Stimulated activated naive CD8-positive, alpha-beta T cell treated with anti-CD3 and anti-CD28 coated beads, Interleukin-15, Interleukin-2, amounts not matched to agents 100 ng/mL and 50 ng/mL, for 24 hours (primary cell): ENCODE data around the gene STUM.
"Not testable (repeated sequence)": the region's sequence is repeated elsewhere in the genome, so short reads cannot be mapped to it uniquely, and the experiment has no call there.

Experiments
- H3K27ac Mint-ChIP-seq: one replicate; pipeline ENCODE4 v1.8.0; 2021; ENCODE audit warnings: mild to moderate bottlenecking, mixed read lengths
- H3K27me3 Mint-ChIP-seq: one replicate; pipeline ENCODE4 v1.8.0; 2021; ENCODE audit warnings: mixed read lengths
- H3K36me3 Mint-ChIP-seq: one replicate; pipeline ENCODE4 v1.8.0; 2021; ENCODE audit warnings: low read depth, mixed read lengths
- H3K4me1 Mint-ChIP-seq: one replicate; pipeline ENCODE4 v1.8.0; 2021; ENCODE audit warnings: low read depth, mixed read lengths
- H3K4me3 Mint-ChIP-seq: one replicate; pipeline ENCODE4 v1.8.0; 2021; ENCODE audit warnings: mild to moderate bottlenecking, mixed read lengths
- H3K9me3 Mint-ChIP-seq: one replicate; pipeline ENCODE4 v1.8.0; 2021; ENCODE audit warnings: mixed read lengths

The STUM gene

DNA sequence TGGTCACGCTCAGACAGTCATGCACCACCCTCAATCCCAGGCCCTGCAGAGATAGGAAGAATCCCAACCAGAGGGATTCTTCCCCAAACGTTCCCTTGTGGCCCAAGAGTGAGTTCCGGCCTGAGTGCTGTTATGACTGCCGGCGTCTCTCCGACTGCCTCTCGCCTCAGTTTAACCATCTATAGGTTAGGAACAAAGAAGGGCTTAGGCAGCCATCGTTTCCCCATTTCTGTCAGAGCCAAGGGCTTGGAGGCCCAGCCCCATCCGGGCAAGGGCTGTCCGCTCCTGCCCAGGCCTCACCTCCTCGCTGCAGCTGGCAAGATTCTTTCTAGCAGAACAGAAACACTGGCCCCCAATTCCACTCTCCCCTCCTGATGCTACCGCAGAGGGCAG, 58.7 kb downstream of the STUM start:
- Mint-ChIP-seq H3K9me3 (no peaks in the 10 kb centered on the region), H3K4me1 (no peaks in the 10 kb centered on the region), H3K27ac (no peak overlapping the region)

DNA sequence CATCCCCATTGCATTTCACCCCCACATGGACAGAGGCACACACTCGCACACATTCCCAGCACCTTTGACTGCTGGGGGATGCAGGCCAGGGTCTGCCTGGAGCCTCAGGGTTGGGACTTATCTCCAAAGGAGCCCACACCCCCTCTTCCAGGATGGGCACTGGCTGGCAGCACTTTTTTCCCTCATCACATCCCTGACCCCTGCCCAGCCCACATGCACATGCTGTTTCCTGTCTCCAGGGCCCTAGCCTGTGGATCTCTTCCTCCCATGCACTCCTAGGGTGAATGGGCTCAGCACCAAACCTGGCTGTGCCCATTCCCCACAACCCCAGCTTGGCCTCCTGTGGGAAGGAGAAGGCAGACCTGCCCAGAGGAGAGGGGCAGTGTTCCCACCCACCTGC, 59.3 kb downstream of the STUM start:
- Mint-ChIP-seq H3K4me3 (no peak overlapping the region), H3K9me3 (no peaks in the 10 kb centered on the region), H3K27ac (no peak overlapping the region), H3K4me1 (no peaks in the 10 kb centered on the region), H3K36me3 (no peaks in the 10 kb centered on the region), H3K27me3 (peaks cover 9% of the 10 kb centered on the region)

More for the DNA sequence above, 58.7 kb downstream of the STUM start:
- Mint-ChIP-seq H3K4me3 (no peak overlapping the region), H3K27me3 (peaks cover 9% of the 10 kb centered on the region), H3K36me3 (no peaks in the 10 kb centered on the region)

DNA sequence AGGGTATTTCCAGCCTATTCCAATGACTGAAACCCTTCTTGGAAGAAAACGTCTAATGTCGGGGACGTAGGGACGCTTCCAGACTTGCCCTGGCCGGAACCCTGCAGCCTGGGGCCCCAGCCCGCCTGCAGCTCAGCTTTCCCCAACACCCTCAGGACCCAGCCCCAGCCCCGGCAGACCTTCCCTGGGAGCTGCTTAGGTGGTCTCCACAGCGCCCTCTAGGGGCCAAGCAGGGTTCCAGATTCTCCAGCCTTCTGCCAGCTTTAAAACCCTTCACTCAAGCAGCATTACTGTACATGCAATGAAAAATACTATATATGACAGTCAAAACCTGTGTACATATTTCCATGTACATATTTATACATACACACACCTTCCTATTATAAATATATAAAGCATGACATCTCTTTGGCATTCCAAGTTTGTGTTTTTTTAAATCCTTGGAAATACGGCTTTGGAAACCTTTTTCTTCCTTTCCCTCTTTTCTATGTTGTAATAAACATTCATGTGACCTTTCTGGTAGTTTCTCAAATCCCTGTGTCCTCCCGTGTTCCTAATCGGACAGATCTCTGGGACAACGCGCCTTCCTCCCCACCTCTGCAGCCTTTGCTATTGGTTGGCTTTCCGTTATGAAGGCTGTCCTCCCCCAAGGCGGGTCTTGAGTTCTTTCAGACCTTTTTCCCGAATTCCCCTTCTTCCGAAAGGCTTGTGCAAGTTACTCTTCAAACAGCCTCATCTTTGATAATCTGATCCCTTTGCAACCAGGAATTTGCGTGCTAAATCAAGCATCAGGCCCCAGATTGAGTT, 60.3 kb downstream of the STUM start:
- H3K9me3 Mint-ChIP-seq = no peaks in the 10 kb centered on the region
- H3K36me3 Mint-ChIP-seq = no peaks in the 10 kb centered on the region
- H3K4me3 Mint-ChIP-seq = no peak overlapping the region
- peaks cover 9% of the 10 kb centered on the region for H3K27me3 Mint-ChIP-seq
- no peak overlapping the region for H3K27ac Mint-ChIP-seq
- no peaks in the 10 kb centered on the region for H3K4me1 Mint-ChIP-seq

DNA sequence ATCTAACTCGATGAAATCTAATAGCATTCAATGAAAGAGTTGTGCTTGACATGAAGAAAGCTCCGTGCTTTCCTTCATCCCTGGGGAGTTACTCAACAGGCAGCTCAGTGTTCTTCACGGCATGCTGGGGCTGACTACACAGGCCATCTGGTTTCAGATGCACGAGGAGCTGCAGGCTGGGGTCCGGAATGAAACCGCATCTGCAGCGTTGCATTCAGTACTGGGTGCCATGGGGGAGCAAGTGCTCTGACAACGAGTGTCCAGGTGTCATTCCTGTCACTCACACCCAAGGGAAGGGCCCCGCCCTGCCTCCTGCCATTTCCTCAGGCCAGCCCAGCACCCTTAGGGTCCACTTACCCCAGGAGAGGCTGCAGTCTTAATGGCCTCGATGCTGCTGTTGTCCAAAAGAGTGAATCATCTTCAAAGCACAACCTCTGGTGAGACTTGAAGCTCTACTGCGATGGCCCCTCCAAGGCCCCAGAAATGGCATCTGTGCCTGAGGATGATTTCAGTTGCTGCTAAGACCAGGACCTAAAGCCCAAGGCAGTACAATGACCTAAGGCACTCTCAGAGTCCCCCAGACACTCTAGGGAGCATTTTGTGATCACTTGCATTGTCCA, 61.4 kb downstream of the STUM start:
- Mint-ChIP-seq H3K36me3 (no peaks in the 10 kb centered on the region), H3K4me1 (no peaks in the 10 kb centered on the region), H3K9me3 (no peaks in the 10 kb centered on the region), H3K27me3 (peaks cover 9% of the 10 kb centered on the region), H3K27ac (no peak overlapping the region), H3K4me3 (no peak overlapping the region)

DNA sequence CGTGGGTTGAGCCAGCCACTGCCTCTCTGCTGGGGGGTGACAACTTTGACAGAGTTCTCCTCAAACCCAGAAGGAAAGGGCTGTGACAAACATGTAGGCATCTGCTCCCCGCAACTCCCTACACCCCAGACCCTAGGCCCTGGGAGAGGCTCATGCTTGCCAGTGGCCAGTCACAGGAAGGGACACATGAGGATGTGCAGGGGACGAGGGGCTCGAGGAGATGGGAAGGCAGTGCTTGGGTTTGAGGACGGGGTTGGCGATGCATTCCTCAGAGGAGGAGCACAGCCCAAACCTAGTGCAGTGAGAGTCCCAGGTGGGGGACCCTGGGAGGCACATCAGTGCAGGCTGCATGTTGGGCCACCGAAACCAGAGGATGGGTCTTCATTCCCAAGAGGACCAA, 62.1 kb downstream of the STUM start:
- H3K36me3 Mint-ChIP-seq = no peaks in the 10 kb centered on the region
- no peaks in the 10 kb centered on the region for H3K9me3 Mint-ChIP-seq
- no peaks in the 10 kb centered on the region for H3K4me1 Mint-ChIP-seq
- H3K27me3 Mint-ChIP-seq = peaks cover 9% of the 10 kb centered on the region
- no peak overlapping the region for H3K27ac Mint-ChIP-seq
- no peak overlapping the region for H3K4me3 Mint-ChIP-seq

DNA sequence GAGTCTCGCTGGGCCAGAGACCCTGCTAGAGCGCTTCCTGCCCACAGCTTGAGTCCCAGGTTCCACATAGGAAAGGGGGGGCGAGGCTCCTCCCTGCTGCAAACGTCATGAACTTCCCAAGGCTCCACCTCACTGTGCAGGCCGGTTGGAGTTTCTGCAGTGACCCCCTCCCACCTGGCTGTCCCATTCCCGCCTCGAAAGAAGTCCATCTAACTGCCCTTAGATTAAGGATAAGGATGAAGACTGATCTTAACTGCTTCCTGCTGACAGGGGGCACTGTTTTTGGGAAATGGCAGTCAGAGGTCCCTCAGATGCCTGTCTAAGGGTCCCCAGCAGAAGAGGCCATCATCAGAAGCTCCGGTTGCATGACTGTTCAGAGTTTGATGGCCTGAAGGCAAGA, 62.7 kb downstream of the STUM start:
- Mint-ChIP-seq H3K36me3 (no peaks in the 10 kb centered on the region), H3K4me1 (no peaks in the 10 kb centered on the region), H3K27me3 (peaks cover 9% of the 10 kb centered on the region), H3K4me3 (no peak overlapping the region), H3K27ac (no peak overlapping the region), H3K9me3 (no peaks in the 10 kb centered on the region)

DNA sequence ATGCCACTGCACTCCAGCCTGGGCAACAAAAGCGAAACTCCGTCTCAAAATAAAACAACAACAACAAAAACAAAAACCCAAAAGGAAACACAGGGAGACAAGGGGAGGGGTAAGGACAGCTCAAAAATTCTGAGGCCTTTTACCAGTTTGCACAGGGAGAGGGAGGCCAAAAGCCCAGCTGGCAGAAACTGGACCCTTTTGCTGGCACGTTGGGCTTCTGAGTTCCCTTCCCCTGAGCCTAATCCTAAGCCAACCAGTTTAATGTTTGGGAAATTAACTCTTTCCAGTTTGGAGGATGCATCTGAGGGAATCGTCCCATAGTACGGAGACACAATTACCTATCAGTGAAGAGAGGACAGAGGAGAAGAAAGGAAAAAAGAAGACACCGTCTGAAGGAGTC, 63.4 kb downstream of the STUM start:
- not testable (repeated sequence) for H3K27ac Mint-ChIP-seq, H3K27me3 Mint-ChIP-seq, H3K4me1 Mint-ChIP-seq, H3K36me3 Mint-ChIP-seq, H3K9me3 Mint-ChIP-seq, H3K4me3 Mint-ChIP-seq

DNA sequence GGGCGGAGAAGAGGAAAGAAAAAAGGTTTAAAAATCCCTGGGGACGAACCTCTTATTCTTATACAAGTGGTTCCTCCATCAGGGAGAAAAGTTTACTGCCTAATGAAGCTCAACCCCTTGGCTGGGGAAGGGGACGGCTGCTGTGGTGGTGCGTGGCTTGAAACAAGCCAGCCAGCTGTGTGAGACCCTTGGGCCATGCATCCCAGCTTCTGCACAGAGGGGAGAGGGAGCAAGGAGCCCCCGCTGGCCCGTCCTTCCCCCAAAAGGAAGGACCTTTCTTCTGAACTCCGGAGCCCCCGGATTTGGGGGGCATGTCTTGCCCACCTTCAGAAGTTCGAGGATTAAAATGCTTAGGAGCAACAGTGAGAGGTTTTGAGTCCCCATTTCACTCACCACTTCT, 67.3 kb downstream of the STUM start:
- H3K27ac Mint-ChIP-seq = no peak overlapping the region
- no peaks in the 10 kb centered on the region for H3K36me3 Mint-ChIP-seq
- no peak overlapping the region for H3K4me3 Mint-ChIP-seq
- no peaks in the 10 kb centered on the region for H3K4me1 Mint-ChIP-seq
- H3K27me3 Mint-ChIP-seq = no peaks in the 10 kb centered on the region
- no peaks in the 10 kb centered on the region for H3K9me3 Mint-ChIP-seq

DNA sequence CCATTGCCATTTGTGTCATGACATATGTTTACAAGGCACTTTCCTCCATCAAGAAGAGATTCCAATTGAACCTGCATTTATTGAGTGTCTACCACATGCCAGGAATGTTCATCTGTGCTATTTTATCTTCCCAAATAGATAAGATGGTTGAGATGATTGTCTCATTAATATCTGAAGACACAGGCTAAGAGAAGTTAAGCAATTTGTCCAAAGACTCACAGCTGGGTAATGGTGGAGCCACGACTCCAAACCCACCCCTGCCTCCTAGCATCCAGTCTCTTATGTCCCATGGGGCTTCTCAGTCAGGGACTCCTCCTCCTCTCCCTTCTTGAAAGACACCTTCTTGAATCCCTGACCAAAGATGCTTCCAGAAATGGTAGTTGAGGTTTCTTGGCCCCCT, 68.1 kb downstream of the STUM start:
- no peak overlapping the region for H3K27ac Mint-ChIP-seq
- H3K36me3 Mint-ChIP-seq = no peaks in the 10 kb centered on the region
- no peak overlapping the region for H3K4me3 Mint-ChIP-seq
- H3K9me3 Mint-ChIP-seq = no peaks in the 10 kb centered on the region
- no peaks in the 10 kb centered on the region for H3K4me1 Mint-ChIP-seq
- no peaks in the 10 kb centered on the region for H3K27me3 Mint-ChIP-seq

DNA sequence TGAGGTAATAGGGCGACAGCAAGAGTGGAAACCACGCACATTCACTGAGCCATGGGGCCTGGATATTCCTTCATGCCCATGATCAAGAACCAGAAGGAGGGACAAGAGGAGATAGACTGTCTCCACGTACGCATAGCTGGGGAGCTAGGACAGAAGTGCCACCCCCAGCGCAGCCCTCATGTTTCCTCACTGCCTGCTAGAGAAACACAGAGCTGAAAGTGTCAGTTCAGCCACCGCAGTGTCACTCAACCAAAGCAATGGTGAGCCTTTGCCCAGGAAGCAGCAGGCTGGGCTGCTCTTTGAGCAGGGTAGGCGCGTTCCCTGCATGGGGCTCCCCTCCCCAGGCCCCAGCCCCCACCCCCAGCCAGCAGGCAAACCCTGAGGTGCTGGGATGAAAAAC, 68.5 kb downstream of the STUM start:
- Mint-ChIP-seq H3K9me3 (no peaks in the 10 kb centered on the region), H3K27me3 (no peaks in the 10 kb centered on the region), H3K27ac (no peak overlapping the region), H3K36me3 (no peaks in the 10 kb centered on the region), H3K4me3 (no peak overlapping the region), H3K4me1 (no peaks in the 10 kb centered on the region)

DNA sequence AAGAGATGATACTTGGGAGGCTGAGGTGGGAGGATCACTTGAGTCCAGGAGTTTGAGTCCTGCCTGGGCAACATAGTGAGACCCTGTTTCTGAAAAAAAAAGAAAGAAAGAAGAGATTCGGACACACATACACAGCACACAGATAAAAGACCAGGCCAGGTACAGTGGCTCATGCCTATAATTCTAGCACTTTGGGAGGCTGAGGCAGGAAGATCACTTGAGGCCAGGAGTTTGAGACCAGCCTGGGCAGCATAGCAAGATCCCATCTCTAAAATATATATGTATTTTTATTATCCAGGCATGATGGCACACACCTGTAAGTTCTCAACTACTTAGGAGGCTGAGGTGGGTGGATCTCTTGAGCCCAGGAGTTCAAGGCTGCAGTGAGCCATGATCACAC, 69.2 kb downstream of the STUM start:
- not testable (repeated sequence) for H3K4me1 Mint-ChIP-seq, H3K4me3 Mint-ChIP-seq, H3K9me3 Mint-ChIP-seq, H3K27me3 Mint-ChIP-seq, H3K36me3 Mint-ChIP-seq, H3K27ac Mint-ChIP-seq

DNA sequence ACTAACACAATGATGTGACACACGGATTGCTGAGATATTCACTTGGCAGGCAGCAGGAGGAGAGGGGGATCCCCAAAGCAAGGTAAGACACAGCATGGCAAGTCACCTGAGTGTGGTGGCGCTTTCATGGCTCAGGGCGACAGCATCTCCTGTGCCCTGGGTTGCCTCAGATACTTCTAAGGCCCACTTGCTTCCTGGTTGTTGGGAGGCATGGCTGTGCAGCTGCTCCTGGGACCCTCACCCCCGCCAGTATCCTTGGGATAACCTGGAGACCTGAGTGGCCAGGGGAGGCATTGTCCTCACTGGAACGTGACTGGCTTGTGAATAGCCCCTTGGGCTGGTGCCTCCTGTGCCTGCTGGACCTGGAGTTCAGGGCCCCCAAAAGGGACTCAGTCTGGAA, 69.8 kb downstream of the STUM start:
- H3K27me3 Mint-ChIP-seq = no peaks in the 10 kb centered on the region
- no peaks in the 10 kb centered on the region for H3K36me3 Mint-ChIP-seq
- H3K4me1 Mint-ChIP-seq = no peaks in the 10 kb centered on the region
- H3K4me3 Mint-ChIP-seq = no peak overlapping the region
- no peak overlapping the region for H3K27ac Mint-ChIP-seq
- no peaks in the 10 kb centered on the region for H3K9me3 Mint-ChIP-seq

DNA sequence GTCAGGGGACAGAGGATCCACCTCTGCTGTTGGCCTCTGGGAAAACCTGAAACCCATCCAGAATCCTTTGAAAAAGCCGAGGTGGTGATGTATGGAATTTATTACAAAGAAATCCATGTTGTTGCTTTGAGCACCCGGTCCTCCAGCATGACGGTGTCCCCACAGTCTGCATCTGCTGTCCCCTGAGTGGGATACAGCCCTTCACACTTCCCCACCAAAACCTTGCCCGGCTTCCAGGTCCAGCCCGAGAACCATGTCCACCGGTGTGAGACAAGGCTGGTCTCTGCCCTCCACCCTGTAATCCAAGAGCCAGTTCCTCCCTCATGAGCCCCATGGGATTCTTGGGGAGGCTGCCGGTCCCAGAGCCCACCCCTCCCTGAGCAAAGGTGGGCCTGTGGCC, 70.5 kb downstream of the STUM start:
- no peak overlapping the region for H3K4me3 Mint-ChIP-seq
- H3K27ac Mint-ChIP-seq = no peak overlapping the region
- no peaks in the 10 kb centered on the region for H3K4me1 Mint-ChIP-seq
- no peaks in the 10 kb centered on the region for H3K9me3 Mint-ChIP-seq
- H3K36me3 Mint-ChIP-seq = no peaks in the 10 kb centered on the region
- no peaks in the 10 kb centered on the region for H3K27me3 Mint-ChIP-seq

DNA sequence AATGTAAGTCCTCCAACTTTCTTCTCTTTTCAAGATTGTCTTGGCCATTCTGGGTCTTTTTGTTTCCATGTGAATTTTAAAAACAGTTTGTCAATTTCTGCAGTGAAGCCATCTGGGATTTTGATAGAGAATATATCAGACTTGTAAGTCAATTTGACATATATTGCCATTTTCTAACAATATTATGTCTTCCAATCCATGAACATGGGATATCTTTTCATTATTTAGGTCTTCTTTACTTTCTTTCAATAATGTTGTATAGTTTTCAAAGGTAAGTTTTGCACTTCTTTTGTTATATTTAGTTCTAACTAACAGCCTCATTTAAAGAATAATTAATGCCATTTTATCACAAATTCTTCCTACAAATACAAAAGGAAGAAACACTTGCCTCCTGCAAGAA, 73.4 kb downstream of the STUM start:
- no peak overlapping the region for H3K4me3 Mint-ChIP-seq
- H3K27me3 Mint-ChIP-seq = no peaks in the 10 kb centered on the region
- H3K27ac Mint-ChIP-seq = no peak overlapping the region
- H3K36me3 Mint-ChIP-seq = no peaks in the 10 kb centered on the region
- H3K9me3 Mint-ChIP-seq = no peaks in the 10 kb centered on the region
- H3K4me1 Mint-ChIP-seq = peaks cover 12% of the 10 kb centered on the region

DNA sequence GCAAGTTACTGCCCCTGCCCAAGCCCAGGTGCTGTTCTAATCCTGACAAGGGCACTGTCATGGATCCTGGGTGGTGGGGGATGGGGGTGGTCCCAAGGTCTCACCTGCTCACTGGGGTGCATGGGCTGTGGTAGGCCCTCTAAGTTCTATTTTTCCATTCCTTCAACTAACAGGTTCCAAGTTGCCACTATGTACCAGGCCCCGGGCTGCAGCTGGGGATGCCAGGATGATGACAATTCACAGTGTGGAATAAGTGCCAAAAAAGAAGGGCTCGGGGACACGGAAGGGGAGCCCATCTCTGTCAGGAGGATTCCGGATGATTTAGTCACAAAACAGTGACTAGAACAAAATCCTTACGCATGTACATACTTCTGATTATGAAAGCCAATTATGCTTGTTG, 76.0 kb downstream of the STUM start:
- H3K27ac Mint-ChIP-seq = no peak overlapping the region
- peaks cover 29% of the 10 kb centered on the region for H3K4me1 Mint-ChIP-seq
- no peaks in the 10 kb centered on the region for H3K9me3 Mint-ChIP-seq
- no peak overlapping the region for H3K4me3 Mint-ChIP-seq
- no peaks in the 10 kb centered on the region for H3K27me3 Mint-ChIP-seq
- no peaks in the 10 kb centered on the region for H3K36me3 Mint-ChIP-seq

DNA sequence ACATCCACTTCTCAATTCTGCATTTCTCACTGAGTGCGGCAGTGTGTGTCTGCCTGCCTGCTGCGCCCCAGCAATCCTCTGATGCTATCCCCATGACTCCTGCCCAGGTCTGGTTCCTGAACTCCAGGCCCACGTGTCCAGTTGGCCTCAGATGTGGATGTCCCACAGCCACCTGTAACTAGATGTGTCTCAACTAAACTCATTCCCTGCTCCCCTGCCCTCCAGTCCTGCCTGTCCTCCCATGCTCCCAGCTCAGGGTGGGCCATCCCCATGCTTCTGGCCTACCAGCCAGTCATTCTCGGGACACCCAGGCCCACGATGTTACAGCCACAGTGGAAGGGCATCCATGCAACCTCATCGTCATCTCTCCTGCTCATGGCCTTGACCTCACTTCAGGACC, 76.8 kb downstream of the STUM start:
- H3K4me3 Mint-ChIP-seq = no peak overlapping the region
- H3K27me3 Mint-ChIP-seq = no peaks in the 10 kb centered on the region
- peak overlapping the region; percentile 17 for H3K27ac Mint-ChIP-seq
- peaks cover 29% of the 10 kb centered on the region for H3K4me1 Mint-ChIP-seq
- H3K9me3 Mint-ChIP-seq = no peaks in the 10 kb centered on the region
- no peaks in the 10 kb centered on the region for H3K36me3 Mint-ChIP-seq
